ENCODE measurements around the gene FAM184A. TPM values are rescaled to one million over a fixed set of nuclear protein-coding genes. Genes with fewer than 3 reads are reported as not detected.

Gene FAM184A
- total RNA-seq, 1 donor from 2014 or later: 7.5 TPM

DNA sequence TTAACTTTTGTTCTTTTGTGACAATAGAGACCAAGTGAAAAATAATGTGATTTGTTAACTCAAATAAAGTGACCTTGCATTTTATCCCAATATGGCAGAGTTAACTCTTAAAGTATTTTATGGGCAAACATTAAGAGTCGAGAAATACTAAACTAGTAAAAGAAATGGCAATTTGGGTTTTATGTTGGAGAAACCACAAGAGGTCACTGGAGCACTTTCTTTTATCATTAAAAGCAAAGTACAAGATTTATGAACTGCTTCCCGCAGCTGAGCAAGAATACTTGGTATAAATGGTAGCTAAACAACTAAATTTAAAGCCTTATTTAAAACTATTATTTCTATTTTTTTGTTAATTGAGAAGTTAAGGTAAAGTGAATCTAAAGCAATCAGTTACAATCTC, 110.0 kb downstream of the FAM184A start:
- TF ChIP-seq, protein P1, sequence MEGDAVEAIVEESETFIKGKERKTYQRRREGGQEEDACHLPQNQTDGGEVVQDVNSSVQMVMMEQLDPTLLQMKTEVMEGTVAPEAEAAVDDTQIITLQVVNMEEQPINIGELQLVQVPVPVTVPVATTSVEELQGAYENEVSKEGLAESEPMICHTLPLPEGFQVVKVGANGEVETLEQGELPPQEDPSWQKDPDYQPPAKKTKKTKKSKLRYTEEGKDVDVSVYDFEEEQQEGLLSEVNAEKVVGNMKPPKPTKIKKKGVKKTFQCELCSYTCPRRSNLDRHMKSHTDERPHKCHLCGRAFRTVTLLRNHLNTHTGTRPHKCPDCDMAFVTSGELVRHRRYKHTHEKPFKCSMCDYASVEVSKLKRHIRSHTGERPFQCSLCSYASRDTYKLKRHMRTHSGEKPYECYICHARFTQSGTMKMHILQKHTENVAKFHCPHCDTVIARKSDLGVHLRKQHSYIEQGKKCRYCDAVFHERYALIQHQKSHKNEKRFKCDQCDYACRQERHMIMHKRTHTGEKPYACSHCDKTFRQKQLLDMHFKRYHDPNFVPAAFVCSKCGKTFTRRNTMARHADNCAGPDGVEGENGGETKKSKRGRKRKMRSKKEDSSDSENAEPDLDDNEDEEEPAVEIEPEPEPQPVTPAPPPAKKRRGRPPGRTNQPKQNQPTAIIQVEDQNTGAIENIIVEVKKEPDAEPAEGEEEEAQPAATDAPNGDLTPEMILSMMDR (conservative IDR thresholded peaks at IDR 0.05): peak; percentile 68
- Mint-ChIP-seq H3K4me3 (no peak overlapping the region), H3K27me3 (no peaks in the 10 kb centered on the region), H3K27ac (no peak overlapping the region), H3K36me3 (no peaks in the 10 kb centered on the region), H3K9me3 (no peaks in the 10 kb centered on the region), H3K4me1 (ENCODE audit: unreplicated experiment) (no peaks in the 10 kb centered on the region)
- DNase-seq (ENCODE audit: extremely low spot score, unreplicated experiment): no peak

DNA sequence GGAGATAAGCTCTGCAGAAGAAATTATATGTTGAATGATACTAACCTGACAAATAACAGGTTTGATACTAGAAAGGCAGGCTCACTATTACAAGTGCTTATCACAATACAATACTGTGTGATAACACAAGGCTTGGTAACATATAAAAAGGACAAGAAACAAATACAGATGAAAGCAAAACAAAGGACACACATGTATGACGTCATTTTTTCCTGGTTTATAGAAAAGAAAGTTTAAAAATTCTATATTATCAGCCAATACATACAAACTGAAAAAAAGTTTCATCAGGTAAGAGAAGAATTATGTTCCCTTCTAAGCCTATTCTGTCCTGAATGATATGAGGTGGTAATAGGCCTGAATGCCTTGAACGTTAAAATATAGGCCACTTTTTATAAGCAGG, 111.2 kb downstream of the FAM184A start:
- no peaks in the 10 kb centered on the region for H3K27me3 Mint-ChIP-seq
- no peaks in the 10 kb centered on the region for H3K4me1 Mint-ChIP-seq (ENCODE audit: unreplicated experiment)
- H3K36me3 Mint-ChIP-seq: no peaks in the 10 kb centered on the region
- no peak for DNase-seq (ENCODE audit: extremely low spot score, unreplicated experiment)
- H3K4me3 Mint-ChIP-seq: no peak overlapping the region
- no peak overlapping the region for H3K27ac Mint-ChIP-seq
- TF ChIP-seq, protein P1 (conservative IDR thresholded peaks at IDR 0.05): no peak
- no peaks in the 10 kb centered on the region for H3K9me3 Mint-ChIP-seq

DNA sequence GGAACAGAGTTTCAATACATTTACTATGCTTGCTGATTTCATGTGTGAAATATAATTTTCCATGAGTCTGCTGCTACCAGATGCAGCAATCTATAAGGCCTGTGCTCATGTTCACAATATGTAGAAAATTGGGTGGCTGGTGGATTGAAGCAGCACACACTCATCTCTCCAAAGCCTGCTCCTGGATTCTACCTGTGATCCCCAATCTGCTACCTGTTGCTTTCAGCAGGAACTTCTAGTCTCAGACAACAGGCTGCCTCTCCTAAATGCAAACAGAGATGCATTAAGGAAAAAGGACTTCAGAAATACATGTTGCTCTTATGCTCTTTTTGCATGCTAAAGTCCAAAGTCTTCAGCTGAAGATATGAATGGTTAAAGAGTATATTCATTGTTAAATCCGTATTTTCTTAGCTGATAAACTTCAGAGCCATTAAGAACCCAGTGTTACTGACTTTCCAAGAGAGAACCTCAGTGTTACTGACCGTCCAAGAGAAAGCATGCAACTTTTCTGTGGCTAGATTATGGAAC, 112.6 kb downstream of the FAM184A start:
- no peaks in the 10 kb centered on the region for H3K4me1 Mint-ChIP-seq (ENCODE audit: unreplicated experiment)
- no peaks in the 10 kb centered on the region for H3K27me3 Mint-ChIP-seq
- H3K36me3 Mint-ChIP-seq: no peaks in the 10 kb centered on the region
- TF ChIP-seq, protein P1 (conservative IDR thresholded peaks at IDR 0.05): no peak
- no peaks in the 10 kb centered on the region for H3K9me3 Mint-ChIP-seq
- DNase-seq (ENCODE audit: extremely low spot score, unreplicated experiment): no peak
- H3K27ac Mint-ChIP-seq: no peak overlapping the region
- H3K4me3 Mint-ChIP-seq: no peak overlapping the region

DNA sequence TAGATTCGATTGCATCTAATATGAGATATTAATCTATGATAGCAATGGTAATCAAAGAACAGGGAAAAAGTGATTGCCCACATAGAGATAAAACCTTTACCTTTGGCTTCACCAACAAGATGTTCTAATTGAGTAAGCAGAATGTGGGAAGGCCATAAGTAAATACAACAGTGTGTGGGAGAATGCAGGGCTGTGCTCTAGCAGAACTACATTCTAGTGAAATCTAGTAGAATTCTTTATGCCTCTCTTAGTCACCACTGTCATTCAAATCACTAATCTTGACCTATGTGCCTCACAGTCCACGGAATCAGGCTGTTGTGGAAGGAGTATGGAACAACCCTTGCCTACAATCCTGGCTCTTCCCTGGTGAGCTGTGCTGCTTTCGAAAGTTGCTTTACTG, 113.1 kb downstream of the FAM184A start:
- Mint-ChIP-seq H3K4me3 (no peak overlapping the region), H3K36me3 (no peaks in the 10 kb centered on the region), H3K4me1 (ENCODE audit: unreplicated experiment) (no peaks in the 10 kb centered on the region), H3K9me3 (no peaks in the 10 kb centered on the region), H3K27ac (no peak overlapping the region), H3K27me3 (no peaks in the 10 kb centered on the region)
- TF ChIP-seq, protein P1 (conservative IDR thresholded peaks at IDR 0.05): no peak
- DNase-seq (ENCODE audit: extremely low spot score, unreplicated experiment): no peak

DNA sequence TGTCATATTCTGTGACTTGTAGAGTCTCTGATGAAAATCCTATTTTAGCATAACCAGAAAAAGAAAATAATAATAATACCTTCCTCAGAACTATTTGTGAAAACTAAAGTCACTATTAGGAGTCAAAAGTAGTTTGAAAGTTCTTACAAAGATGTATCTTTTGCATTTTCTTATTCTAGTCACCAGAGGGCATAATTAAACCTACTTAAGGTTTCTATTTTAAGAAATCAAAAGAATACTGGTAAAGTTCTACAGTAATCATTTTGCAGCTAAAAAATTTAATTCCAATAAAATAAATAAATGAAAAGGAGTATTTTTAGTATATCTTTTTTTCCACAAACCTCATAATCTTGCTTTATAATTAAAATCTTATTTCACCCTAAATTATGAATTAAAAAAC, 115.5 kb downstream of the FAM184A start:
- H3K4me3 Mint-ChIP-seq: no peak overlapping the region
- H3K36me3 Mint-ChIP-seq: no peaks in the 10 kb centered on the region
- no peak for DNase-seq (ENCODE audit: extremely low spot score, unreplicated experiment)
- no peaks in the 10 kb centered on the region for H3K27me3 Mint-ChIP-seq
- H3K4me1 Mint-ChIP-seq (ENCODE audit: unreplicated experiment): no peaks in the 10 kb centered on the region
- TF ChIP-seq, protein P1 (conservative IDR thresholded peaks at IDR 0.05): peak; percentile 54
- no peaks in the 10 kb centered on the region for H3K9me3 Mint-ChIP-seq
- H3K27ac Mint-ChIP-seq: no peak overlapping the region

DNA sequence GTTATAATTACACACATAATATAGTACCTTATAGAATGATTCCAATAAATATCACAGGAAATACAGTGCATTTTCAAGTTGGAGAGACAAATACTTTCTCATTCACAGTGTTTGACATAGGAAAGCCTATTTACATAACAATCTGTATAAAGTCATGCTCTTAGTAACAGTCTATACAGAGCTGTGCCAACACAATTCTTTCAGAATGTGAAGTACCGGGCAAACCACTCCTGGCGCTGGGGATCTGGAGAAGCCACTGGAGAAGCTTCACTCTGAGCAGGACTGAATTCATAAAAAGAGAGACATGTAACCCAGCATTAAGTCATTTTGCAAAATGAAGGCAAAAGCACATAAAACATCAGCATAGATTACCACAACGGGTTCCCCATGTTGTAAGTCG, 118.6 kb downstream of the FAM184A start:
- no peak overlapping the region for H3K4me3 Mint-ChIP-seq
- no peaks in the 10 kb centered on the region for H3K9me3 Mint-ChIP-seq
- TF ChIP-seq, protein P1 (conservative IDR thresholded peaks at IDR 0.05): no peak
- no peaks in the 10 kb centered on the region for H3K36me3 Mint-ChIP-seq
- no peaks in the 10 kb centered on the region for H3K4me1 Mint-ChIP-seq (ENCODE audit: unreplicated experiment)
- H3K27me3 Mint-ChIP-seq: no peaks in the 10 kb centered on the region
- DNase-seq (ENCODE audit: extremely low spot score, unreplicated experiment): no peak
- H3K27ac Mint-ChIP-seq: no peak overlapping the region

Data from type B pancreatic cell (in vitro differentiated cells).